ENCODE measurements around the gene EDC3. TPM values are rescaled to one million over a fixed set of nuclear protein-coding genes. Genes with fewer than 3 reads are reported as not detected.

EDC3 gene, protein sequence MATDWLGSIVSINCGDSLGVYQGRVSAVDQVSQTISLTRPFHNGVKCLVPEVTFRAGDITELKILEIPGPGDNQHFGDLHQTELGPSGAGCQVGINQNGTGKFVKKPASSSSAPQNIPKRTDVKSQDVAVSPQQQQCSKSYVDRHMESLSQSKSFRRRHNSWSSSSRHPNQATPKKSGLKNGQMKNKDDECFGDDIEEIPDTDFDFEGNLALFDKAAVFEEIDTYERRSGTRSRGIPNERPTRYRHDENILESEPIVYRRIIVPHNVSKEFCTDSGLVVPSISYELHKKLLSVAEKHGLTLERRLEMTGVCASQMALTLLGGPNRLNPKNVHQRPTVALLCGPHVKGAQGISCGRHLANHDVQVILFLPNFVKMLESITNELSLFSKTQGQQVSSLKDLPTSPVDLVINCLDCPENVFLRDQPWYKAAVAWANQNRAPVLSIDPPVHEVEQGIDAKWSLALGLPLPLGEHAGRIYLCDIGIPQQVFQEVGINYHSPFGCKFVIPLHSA
- 10 to 100 TPM; 10.5 to 20.4 (median 15.0) TPM for total RNA-seq

DNA sequence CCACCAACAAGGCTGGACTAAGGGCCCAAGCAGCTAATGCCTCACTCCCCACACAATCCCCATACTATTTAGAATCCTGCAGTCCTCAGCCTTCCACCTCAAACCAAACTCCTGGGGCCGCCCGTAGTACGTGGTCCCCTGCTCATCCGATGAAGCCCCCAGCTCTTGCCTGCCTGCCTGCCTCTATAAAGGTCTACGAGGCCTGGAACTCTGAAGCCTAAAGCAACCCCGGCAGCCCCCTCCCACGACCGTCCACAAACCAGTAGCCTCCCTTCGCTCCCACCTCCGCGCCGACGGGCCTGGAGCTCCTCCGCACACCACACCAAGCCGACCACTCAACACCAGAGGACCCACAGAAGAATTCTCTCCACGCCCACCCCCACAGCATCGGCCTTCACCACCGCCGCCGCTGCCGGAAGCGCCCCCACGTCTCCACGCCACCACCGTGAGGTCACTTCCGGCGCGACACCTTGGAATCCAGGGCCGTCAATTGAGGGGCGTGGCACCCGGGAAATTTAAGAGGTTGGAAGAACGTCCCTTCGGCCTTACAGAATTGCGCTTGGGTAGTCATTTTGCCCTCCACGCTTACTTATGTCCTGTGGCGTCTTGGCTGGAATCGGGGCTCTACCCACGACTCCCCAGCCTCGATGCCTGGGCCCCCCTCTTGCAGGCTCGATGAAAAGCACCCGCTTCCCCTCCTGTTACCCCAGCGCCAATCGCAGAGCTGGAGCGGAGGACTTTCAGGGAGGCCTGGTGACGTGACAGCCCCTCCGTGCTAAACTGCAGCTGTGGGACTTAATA is at the start of gene EDC3:
EDC3 (minus strand) TSS at position 428 of the 801 bp plus-strand sequence. CDS start 20,900 bp downstream, outside the sequence.
- TF ChIP-seq CTCF (IDR thresholded peaks at IDR 0.05; ENCODE audit: low read depth) = no peak

DNA sequence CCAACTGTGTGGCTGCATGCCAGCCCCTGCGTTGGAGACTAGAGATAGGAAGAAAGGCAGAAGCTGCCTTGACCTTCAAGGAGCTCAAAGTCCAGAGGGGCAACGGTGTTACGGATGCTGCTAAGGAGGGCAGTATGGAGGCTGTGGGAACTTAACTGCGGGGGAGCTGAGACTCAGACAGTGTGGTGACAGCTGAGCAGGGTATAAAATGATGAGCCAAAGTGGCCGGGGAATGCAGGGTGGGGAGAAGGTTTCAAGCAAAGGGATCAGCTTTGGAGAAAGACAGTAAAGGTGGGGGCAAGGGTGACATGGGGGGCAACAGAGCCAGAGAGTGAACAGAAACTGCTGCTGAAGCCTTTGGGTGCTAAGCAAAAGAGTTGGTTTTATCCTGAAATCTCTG is 46.6 kb upstream of the EDC3 start:
- no peak for TF ChIP-seq CTCF (IDR thresholded peaks at IDR 0.05; ENCODE audit: low read depth)

DNA sequence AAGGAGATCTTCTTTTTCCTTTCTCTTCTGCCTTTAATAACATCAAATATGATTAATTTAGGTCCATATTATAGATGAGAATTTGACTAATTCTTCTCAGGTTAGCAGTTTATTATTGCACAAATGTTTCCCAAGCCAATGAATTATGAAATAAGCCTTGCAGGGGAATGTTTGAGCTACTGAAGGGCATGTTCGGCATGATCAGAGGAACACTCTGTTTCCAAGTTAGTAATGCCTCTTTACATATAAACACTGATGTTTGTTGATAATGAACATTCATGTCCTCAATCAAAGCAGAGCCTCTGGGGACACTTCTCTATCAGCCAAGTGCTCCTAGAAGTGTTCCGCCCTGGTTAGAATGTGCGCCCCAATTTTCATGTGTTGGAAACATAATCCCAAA is 39.5 kb upstream of the EDC3 start:
- TF ChIP-seq CTCF (IDR thresholded peaks at IDR 0.05; ENCODE audit: low read depth) = no peak

DNA sequence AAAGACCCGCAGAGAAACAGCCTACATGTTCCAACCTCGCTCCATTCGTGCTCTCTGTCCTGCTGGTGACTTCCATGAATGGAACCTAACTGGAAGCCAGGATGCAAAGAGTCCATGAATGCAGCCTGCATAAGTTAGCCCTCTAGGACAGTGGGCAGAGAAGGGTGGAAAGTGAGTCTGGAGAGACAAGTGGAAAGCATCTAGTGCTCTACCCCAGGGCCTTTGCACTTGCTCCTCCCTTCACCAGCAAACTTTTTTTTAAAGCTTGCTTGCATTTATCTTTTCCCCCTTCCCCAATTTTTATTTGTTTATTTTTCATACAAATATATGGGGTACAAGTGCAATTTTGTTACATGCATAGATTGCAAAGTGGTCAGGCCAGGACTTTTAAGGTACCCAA is 37.4 kb upstream of the EDC3 start:
- TF ChIP-seq CTCF (IDR thresholded peaks at IDR 0.05; ENCODE audit: low read depth) = no peak

GRCh38 chr15:74732846-74733245 is 37.0 kb upstream of the EDC3 start:
- no peak for TF ChIP-seq CTCF (IDR thresholded peaks at IDR 0.05; ENCODE audit: low read depth)

DNA sequence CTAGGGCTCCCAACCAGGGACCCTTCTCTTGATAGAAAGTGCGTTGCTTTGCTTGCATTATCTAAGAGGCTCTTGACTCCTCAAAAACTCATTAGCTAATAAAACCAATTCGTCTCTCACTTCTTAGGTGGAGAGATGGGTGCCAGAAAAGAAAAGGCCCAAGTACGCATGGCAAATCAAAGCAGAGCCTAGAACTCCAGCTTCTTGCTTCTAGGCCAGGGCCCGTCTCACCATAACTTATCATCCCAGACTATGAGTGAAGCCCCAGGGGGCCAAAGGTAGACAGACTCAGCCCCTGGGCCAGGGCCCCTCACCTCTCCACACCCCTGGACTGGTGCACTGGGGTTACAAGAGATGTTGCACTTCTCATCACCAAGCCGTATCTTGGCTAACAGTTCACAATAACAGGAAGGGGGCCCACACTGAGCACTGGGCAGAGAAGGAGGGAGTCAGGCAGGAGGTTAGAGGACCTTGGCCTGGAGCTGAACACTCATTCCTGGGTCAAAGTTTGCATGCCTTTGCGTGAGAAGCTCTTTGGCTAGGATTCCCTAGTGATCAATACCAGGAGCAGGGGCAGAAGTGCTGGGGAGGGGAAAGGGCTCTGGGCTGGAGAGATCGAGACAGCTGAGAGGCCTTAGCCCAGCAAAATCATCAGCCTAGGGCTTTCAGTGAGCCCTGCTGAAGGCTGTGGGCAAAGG is 34.9 kb upstream of the EDC3 start:
- TF ChIP-seq CTCF (IDR thresholded peaks at IDR 0.05; ENCODE audit: low read depth) = no peak
